Trophoblast cell (in vitro differentiated cells and primary cell): ENCODE measurements around the gene RSU1.

Source experiments
- DNase-seq, 2 donors: peaks; one replicate each; pipeline ENCODE4 v3.0.0-alpha.2; 2016
- H2AFZ ChIP-seq: 2 replicates; pipeline ENCODE4 v1.6.1; 2013; ENCODE audit warnings: low read length, moderate library complexity, mild to moderate bottlenecking; ENCODE audit not compliant: insufficient read depth, poor library complexity
- H2AK5ac ChIP-seq: 2 replicates; pipeline ENCODE4 v1.6.1; 2013; ENCODE audit warnings: mild to moderate bottlenecking, low read length
- H2BK120ac ChIP-seq: 2 replicates; pipeline ENCODE4 v1.6.1; 2013; ENCODE audit warnings: low read length, mild to moderate bottlenecking, moderate library complexity; ENCODE audit not compliant: insufficient read depth, poor library complexity
- H2BK12ac ChIP-seq: 2 replicates; pipeline ENCODE4 v1.6.1; 2013; ENCODE audit warnings: mild to moderate bottlenecking, low read length, moderate library complexity
- H2BK5ac ChIP-seq: 2 replicates; pipeline ENCODE4 v1.6.1; 2013; ENCODE audit warnings: low read length, low read depth, moderate library complexity, mild to moderate bottlenecking; ENCODE audit not compliant: poor library complexity
- H3K14ac ChIP-seq: 2 replicates; pipeline ENCODE4 v1.6.1; 2013; ENCODE audit warnings: mild to moderate bottlenecking, low read length
- H3K18ac ChIP-seq: 2 replicates; pipeline ENCODE4 v1.6.1; 2013; ENCODE audit warnings: mild to moderate bottlenecking, low read length
- H3K23ac ChIP-seq: 2 replicates; pipeline ENCODE4 v1.6.1; 2013; ENCODE audit warnings: low read length
- H3K27ac ChIP-seq: 2 replicates; pipeline ENCODE4 v1.5.1; 2013; ENCODE audit warnings: low read depth, mild to moderate bottlenecking, inconsistent platforms, low read length, moderate library complexity
- H3K27me3 ChIP-seq: 2 replicates; pipeline ENCODE4 v1.6.1; 2013; ENCODE audit warnings: inconsistent platforms, mild to moderate bottlenecking, low read length, moderate library complexity; ENCODE audit not compliant: insufficient read depth
- H3K36me3 ChIP-seq, 2 experiments: 1 replicate in 1 of 2; 2 replicates in 1 of 2; pipeline ENCODE4 v1.6.1; 2013; ENCODE audit warnings: low read length in 2 of 2, mild to moderate bottlenecking in 2 of 2, moderate library complexity in 1 of 2; ENCODE audit not compliant: insufficient read depth in 2 of 2, control insufficient read depth in 1 of 2
- H3K4ac ChIP-seq: 2 replicates; pipeline ENCODE4 v1.6.1; 2013; ENCODE audit warnings: low read depth, mild to moderate bottlenecking, low read length, moderate library complexity
- H3K4me1 ChIP-seq, 2 experiments: 1 replicate in 1 of 2; 2 replicates in 1 of 2; pipeline ENCODE4 v1.6.1; 2013; ENCODE audit warnings: low read length in 2 of 2, mild to moderate bottlenecking in 2 of 2, moderate library complexity in 1 of 2; ENCODE audit not compliant: insufficient read depth in 2 of 2, control insufficient read depth in 1 of 2
- H3K4me2 ChIP-seq: 2 replicates; pipeline ENCODE4 v1.6.1; 2013; ENCODE audit warnings: inconsistent platforms, mild to moderate bottlenecking, low read length, moderate library complexity
- H3K4me3 ChIP-seq: 2 replicates; pipeline ENCODE4 v1.5.1; 2013; ENCODE audit warnings: mild to moderate bottlenecking, low read depth, low read length, inconsistent platforms
- H3K79me1 ChIP-seq: one replicate; pipeline ENCODE4 v1.6.1; 2013; ENCODE audit warnings: low read length
- H3K79me2 ChIP-seq: 2 replicates; pipeline ENCODE4 v1.6.1; 2013; ENCODE audit warnings: low read length, mild to moderate bottlenecking; ENCODE audit not compliant: control insufficient read depth, insufficient read depth, poor library complexity
- H3K9ac ChIP-seq: 2 replicates; pipeline ENCODE4 v1.6.1; 2013; ENCODE audit warnings: mild to moderate bottlenecking, low read length
- H3K9me3 ChIP-seq: 2 replicates; pipeline ENCODE4 v1.6.1; 2013; ENCODE audit warnings: low read depth, mild to moderate bottlenecking, control low read depth, inconsistent platforms, low read length; ENCODE audit not compliant: insufficient read depth
- H4K12ac ChIP-seq: 2 replicates; pipeline ENCODE4 v1.6.1; 2013; ENCODE audit warnings: low read depth, mild to moderate bottlenecking, low read length, moderate library complexity
- H4K8ac ChIP-seq: 2 replicates; pipeline ENCODE4 v1.6.1; 2013; ENCODE audit warnings: low read depth, mild to moderate bottlenecking, low read length, moderate library complexity
- H4K91ac ChIP-seq: one replicate; pipeline ENCODE4 v1.6.1; 2013; ENCODE audit warnings: low read depth, mild to moderate bottlenecking, low read length, moderate library complexity
- WGBS: extraction: QIAGEN DNeasy Blood & Tissue Kit; methylation state at CpG from one replicate; pipeline ENCODE4 v1.1.7; 2013; ENCODE audit warnings: missing lambda C conversion rate; ENCODE audit not compliant: insufficient read length, insufficient coverage; ENCODE audit errors: extremely low coverage; 5-methylcytosine and 5-hydroxymethylcytosine counted together

Gene RSU1

GRCh38 chr10:16847644-16848043 lies 30.4 kb upstream of the RSU1 start:
- WGBS = no CpG with 5 or more reads among the region's 6 CpGs
- no peak overlapping the region for H3K9ac ChIP-seq

GRCh38 chr10:16845248-16845647 lies 28.0 kb upstream of the RSU1 start:
- no peak overlapping the region for H4K91ac ChIP-seq
- no peaks in the 10 kb centered on the region for H3K27me3 ChIP-seq
- peaks cover 4 to 7% of the 10 kb centered on the region in 2 experiments for H3K4me1 ChIP-seq
- no peak overlapping the region for H3K4ac ChIP-seq
- H2BK120ac ChIP-seq = no peak overlapping the region
- no peak overlapping the region for H2BK12ac ChIP-seq
- no peak overlapping the region for H4K12ac ChIP-seq
- no peak overlapping the region for H3K27ac ChIP-seq
- DNase-seq = no peak
- no peak overlapping the region for H2AK5ac ChIP-seq
- peaks cover 1% of the 10 kb centered on the region for H3K79me1 ChIP-seq
- H4K8ac ChIP-seq = no peak overlapping the region
- H3K4me3 ChIP-seq = no peak overlapping the region
- no peaks in the 10 kb centered on the region for H3K9me3 ChIP-seq
- no peak overlapping the region for H2AFZ ChIP-seq
- no peak overlapping the region for H3K14ac ChIP-seq
- no peak overlapping the region for H3K18ac ChIP-seq
- no peak overlapping the region for H3K23ac ChIP-seq
- no peak overlapping the region for H2BK5ac ChIP-seq
- no peak overlapping the region for H3K9ac ChIP-seq
- no peaks in the 10 kb centered on the region for H3K79me2 ChIP-seq
- no peaks in the 10 kb centered on the region for H3K36me3 ChIP-seq
- H3K4me2 ChIP-seq = no peak overlapping the region

More at GRCh38 chr10:16847644-16848043, 30.4 kb upstream of the RSU1 start:
- Histone ChIP-seq H3K4me1 (peaks cover 4 to 7% of the 10 kb centered on the region in 2 experiments), H3K4ac (no peak overlapping the region), H3K79me2 (no peaks in the 10 kb centered on the region), H3K23ac (no peak overlapping the region), H3K4me2 (no peak overlapping the region), H3K79me1 (peaks cover 1% of the 10 kb centered on the region), H2BK120ac (no peak overlapping the region), H4K91ac (no peak overlapping the region), H3K9me3 (no peaks in the 10 kb centered on the region), H4K12ac (no peak overlapping the region), H2BK5ac (no peak overlapping the region), H3K18ac (no peak overlapping the region), H2AFZ (no peak overlapping the region), H3K4me3 (no peak overlapping the region), H3K14ac (no peak overlapping the region), H4K8ac (no peak overlapping the region), H2AK5ac (no peak overlapping the region), H3K27me3 (no peaks in the 10 kb centered on the region), H2BK12ac (no peak overlapping the region), H3K27ac (no peak overlapping the region), H3K36me3 (no peaks in the 10 kb centered on the region)
- no peak for DNase-seq

- Histone ChIP-seq H3K4ac (no peak overlapping the region), H3K9ac (no peak overlapping the region), H3K14ac (no peak overlapping the region), H3K79me1 (peaks cover 1% of the 10 kb centered on the region), H3K27me3 (no peaks in the 10 kb centered on the region), H3K9me3 (no peaks in the 10 kb centered on the region), H4K91ac (no peak overlapping the region), H2BK5ac (no peak overlapping the region), H2AK5ac (no peak overlapping the region), H3K27ac (no peak overlapping the region), H4K8ac (no peak overlapping the region), H4K12ac (no peak overlapping the region), H3K4me2 (no peak overlapping the region), H3K79me2 (no peaks in the 10 kb centered on the region), H3K18ac (no peak overlapping the region), H3K23ac (no peak overlapping the region), H3K4me3 (no peak overlapping the region), H3K36me3 (no peaks in the 10 kb centered on the region), H2BK120ac (no peak overlapping the region), H3K4me1 (peaks cover 3 to 7% of the 10 kb centered on the region in 2 experiments), H2BK12ac (no peak overlapping the region), H2AFZ (no peak overlapping the region)
- DNase-seq = peak; percentile 17 to 97
- WGBS = no CpG with 5 or more reads among the region's 1 CpG
These were observed 26.1 kb upstream of the RSU1 start for GRCh38 chr10:16843252-16843870.

- Histone ChIP-seq H3K27me3 (no peaks in the 10 kb centered on the region), H3K18ac (no peak overlapping the region), H3K4me1 (no peaks in the 10 kb centered on the region), H4K8ac (no peak overlapping the region), H3K9me3 (no peaks in the 10 kb centered on the region), H3K4me2 (no peak overlapping the region), H3K79me2 (no peaks in the 10 kb centered on the region), H3K23ac (no peak overlapping the region), H3K27ac (no peak overlapping the region), H2BK5ac (no peak overlapping the region), H3K36me3 (no peaks in the 10 kb centered on the region), H4K91ac (no peak overlapping the region), H2BK12ac (no peak overlapping the region), H3K14ac (no peak overlapping the region), H3K4ac (no peak overlapping the region), H2AK5ac (no peak overlapping the region), H2BK120ac (no peak overlapping the region), H3K79me1 (no peaks in the 10 kb centered on the region), H3K4me3 (no peak overlapping the region), H4K12ac (no peak overlapping the region), H3K9ac (no peak overlapping the region), H2AFZ (no peak overlapping the region)
- no CpG with 5 or more reads among the region's 8 CpGs for WGBS
- DNase-seq = no peak
These were observed 18.0 kb upstream of the RSU1 start for GRCh38 chr10:16835228-16835627.
